ENCODE data around the gene NGDN.

NGDN gene

DNA sequence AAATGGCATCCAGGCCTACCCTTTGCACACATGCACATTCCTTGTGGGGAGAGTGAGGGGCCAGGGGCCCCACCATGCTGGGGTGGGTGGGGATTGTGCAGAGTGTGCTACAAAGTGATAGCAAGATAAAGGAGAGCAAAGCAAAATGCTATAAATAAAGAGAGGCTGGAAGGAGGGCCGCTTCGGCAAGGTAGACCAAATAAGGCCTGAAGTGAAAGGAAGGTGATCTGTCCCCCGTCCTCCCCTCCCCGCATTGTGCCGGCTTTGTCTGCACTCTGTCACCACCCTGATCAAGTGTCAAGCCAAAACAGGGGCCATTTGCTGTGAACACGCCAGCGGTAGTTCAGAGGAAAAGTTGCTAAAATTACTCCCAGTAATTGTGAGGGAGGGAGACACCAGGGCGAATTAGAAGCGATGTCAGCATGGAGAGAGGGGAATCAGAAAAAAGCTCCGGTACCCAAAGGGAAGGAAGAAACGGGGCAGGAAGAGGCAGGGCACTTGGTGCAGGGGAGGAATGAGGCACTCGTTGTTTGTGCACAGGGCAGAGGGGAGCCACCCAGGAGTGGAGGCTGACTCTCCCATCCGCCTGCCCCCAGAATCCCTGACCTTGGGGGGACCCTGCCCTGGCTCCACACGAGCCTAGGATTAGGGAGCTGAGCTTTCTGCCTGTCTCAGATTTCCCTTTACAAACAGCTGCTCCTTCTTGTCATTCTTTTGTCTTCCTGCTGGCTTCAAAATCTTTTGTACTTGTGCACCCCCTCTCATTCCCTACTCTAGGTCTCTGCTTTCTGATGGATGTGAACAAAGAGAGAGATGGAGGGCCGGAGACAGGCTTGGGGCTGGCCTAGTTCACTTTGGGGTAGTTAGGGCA is 31.2 kb upstream of the NGDN start:
- TF ChIP-seq ZNF548 (tag by site-specific recombination; IDR thresholded peaks at IDR 0.05) (no peak), ZFHX2 (tag by site-specific recombination; conservative IDR thresholded peaks at IDR 0.05) (no peak), KLF1 (tag by site-specific recombination; IDR thresholded peaks at IDR 0.05) (no peak), SP3 (tag by site-specific recombination; IDR thresholded peaks at IDR 0.05) (no peak), ZNF510 (tag by site-specific recombination; IDR thresholded peaks at IDR 0.05; ENCODE audit: insufficient replicate concordance) (no peak)
- POLR2A ChIA-PET: no interaction called here
- H3K36me3 ChIP-seq (ENCODE audit: control insufficient read depth in 2 of 2, insufficient read depth in 1 of 2, low read length in 2 of 2): no peaks in the 10 kb centered on the region
- CTCF ChIA-PET: no interaction called here
- H3K9me3 ChIP-seq (ENCODE audit: control insufficient read depth, insufficient read depth, low read depth, low read length): no peaks in the 10 kb centered on the region
- no peak overlapping the region for H3K4me3 ChIP-seq (ENCODE audit: low read depth, low read length)
- no peak overlapping the region for H3K27ac ChIP-seq (ENCODE audit: extremely low read depth, low read depth, low read length)
- no peaks in the 10 kb centered on the region for H3K4me1 ChIP-seq (ENCODE audit: control insufficient read depth, insufficient read depth, low read length)

DNA sequence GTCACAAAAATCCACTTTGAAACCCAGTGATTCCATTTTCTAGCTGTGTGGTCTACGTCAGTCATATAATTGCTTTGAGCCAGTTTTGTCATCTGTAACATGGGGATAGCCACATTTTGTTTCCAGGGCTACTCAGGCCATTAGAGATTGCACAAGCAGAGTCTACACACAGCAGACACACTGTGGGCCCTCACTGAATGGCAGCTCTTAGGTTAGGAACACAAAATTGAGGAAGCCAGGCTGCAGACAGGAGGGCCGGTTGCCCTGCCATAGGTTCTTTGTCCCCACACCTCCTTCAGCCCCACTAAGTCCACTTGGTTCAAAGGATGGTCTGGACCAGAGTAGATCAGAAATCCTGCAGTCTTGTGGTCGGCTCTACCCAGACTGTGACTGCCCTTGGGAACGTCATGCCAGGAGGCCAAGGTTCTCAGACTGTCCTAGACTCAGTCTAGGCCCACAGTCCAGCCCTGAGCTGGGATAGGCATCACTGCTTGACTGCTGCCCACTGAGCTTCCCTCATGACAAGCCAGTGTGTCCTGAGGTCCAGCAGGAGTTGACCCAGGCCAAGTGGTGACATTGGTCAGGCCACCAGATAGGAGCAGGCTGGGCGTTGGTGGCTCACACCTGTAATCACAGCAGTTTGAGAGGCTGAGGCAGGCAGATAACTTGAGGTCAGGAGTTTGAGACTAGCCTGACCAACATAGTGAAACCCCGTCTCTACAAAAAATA is 30.2 kb upstream of the NGDN start:
- TF ChIP-seq HOXC10 (CRISPR knock-in tag; IDR thresholded peaks at IDR 0.05): no peak
- no peak for TF ChIP-seq SP7 (tag by site-specific recombination; IDR thresholded peaks at IDR 0.05)
- TF ChIP-seq ZNF701 (tag by site-specific recombination; IDR thresholded peaks at IDR 0.05): no peak
- TF ChIP-seq ZNF624 (tag by site-specific recombination; IDR thresholded peaks at IDR 0.05): no peak
- no peak for TF ChIP-seq GLI2 (tag by site-specific recombination; IDR thresholded peaks at IDR 0.05; ENCODE audit: borderline replicate concordance, low read depth)
- TF ChIP-seq, protein P1, sequence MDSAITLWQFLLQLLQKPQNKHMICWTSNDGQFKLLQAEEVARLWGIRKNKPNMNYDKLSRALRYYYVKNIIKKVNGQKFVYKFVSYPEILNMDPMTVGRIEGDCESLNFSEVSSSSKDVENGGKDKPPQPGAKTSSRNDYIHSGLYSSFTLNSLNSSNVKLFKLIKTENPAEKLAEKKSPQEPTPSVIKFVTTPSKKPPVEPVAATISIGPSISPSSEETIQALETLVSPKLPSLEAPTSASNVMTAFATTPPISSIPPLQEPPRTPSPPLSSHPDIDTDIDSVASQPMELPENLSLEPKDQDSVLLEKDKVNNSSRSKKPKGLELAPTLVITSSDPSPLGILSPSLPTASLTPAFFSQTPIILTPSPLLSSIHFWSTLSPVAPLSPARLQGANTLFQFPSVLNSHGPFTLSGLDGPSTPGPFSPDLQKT (IDR thresholded peaks at IDR 0.05; ENCODE audit: borderline replicate concordance, low read depth, low read length): no peak
- no peak for TF ChIP-seq ZNF747 (tag by site-specific recombination; IDR thresholded peaks at IDR 0.05)
- no peak for TF ChIP-seq REPIN1 (tag by site-specific recombination; IDR thresholded peaks at IDR 0.05; ENCODE audit: low read depth)
- TF ChIP-seq WT1 (tag by site-specific recombination; IDR thresholded peaks at IDR 0.05): no peak
- no peak for TF ChIP-seq ZNF266 (tag by site-specific recombination; IDR thresholded peaks at IDR 0.05; ENCODE audit: low read depth)
- TF ChIP-seq SETDB1 (IDR thresholded peaks at IDR 0.05; ENCODE audit: insufficient read length, low read length): no peak
- no peak for TF ChIP-seq KLF8 (tag by site-specific recombination; IDR thresholded peaks at IDR 0.05)
- TF ChIP-seq ZNF501 (tag by site-specific recombination; IDR thresholded peaks at IDR 0.05): no peak
- TF ChIP-seq, protein P2, sequence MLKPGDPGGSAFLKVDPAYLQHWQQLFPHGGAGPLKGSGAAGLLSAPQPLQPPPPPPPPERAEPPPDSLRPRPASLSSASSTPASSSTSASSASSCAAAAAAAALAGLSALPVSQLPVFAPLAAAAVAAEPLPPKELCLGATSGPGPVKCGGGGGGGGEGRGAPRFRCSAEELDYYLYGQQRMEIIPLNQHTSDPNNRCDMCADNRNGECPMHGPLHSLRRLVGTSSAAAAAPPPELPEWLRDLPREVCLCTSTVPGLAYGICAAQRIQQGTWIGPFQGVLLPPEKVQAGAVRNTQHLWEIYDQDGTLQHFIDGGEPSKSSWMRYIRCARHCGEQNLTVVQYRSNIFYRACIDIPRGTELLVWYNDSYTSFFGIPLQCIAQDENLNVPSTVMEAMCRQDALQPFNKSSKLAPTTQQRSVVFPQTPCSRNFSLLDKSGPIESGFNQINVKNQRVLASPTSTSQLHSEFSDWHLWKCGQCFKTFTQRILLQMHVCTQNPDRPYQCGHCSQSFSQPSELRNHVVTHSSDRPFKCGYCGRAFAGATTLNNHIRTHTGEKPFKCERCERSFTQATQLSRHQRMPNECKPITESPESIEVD (tag by site-specific recombination; IDR thresholded peaks at IDR 0.05): no peak
- TF ChIP-seq ZBTB48 (tag by site-specific recombination; IDR thresholded peaks at IDR 0.05): no peak
- no peak for TF ChIP-seq ZBTB20 (tag by site-specific recombination; IDR thresholded peaks at IDR 0.05)
- TF ChIP-seq, protein P3, sequence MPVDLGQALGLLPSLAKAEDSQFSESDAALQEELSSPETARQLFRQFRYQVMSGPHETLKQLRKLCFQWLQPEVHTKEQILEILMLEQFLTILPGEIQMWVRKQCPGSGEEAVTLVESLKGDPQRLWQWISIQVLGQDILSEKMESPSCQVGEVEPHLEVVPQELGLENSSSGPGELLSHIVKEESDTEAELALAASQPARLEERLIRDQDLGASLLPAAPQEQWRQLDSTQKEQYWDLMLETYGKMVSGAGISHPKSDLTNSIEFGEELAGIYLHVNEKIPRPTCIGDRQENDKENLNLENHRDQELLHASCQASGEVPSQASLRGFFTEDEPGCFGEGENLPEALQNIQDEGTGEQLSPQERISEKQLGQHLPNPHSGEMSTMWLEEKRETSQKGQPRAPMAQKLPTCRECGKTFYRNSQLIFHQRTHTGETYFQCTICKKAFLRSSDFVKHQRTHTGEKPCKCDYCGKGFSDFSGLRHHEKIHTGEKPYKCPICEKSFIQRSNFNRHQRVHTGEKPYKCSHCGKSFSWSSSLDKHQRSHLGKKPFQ (tag by site-specific recombination; IDR thresholded peaks at IDR 0.05): no peak
- TF ChIP-seq YY2 (tag by site-specific recombination; IDR thresholded peaks at IDR 0.05): no peak
- no peak for TF ChIP-seq ZNF76 (tag by site-specific recombination; IDR thresholded peaks at IDR 0.05; ENCODE audit: borderline replicate concordance, low read depth)
- H3K9me3 ChIP-seq (ENCODE audit: control insufficient read depth, insufficient read depth, low read depth, low read length): no peaks in the 10 kb centered on the region
- POLR2A ChIA-PET: no interaction called here
- H3K36me3 ChIP-seq (ENCODE audit: control insufficient read depth in 2 of 2, insufficient read depth in 1 of 2, low read length in 2 of 2): no peaks in the 10 kb centered on the region
- H3K4me1 ChIP-seq (ENCODE audit: control insufficient read depth, insufficient read depth, low read length): no peaks in the 10 kb centered on the region
- CTCF ChIA-PET: interaction anchor here (0.6 kb wide), 1 partner anchor 381 kb away, joined by 3 read pairs; no protein-coding TSS in a partner anchor
- no peak overlapping the region for H3K4me3 ChIP-seq (ENCODE audit: low read depth, low read length)
- no peak overlapping the region for H3K27ac ChIP-seq (ENCODE audit: extremely low read depth, low read depth, low read length)
